H1 (cell line): ENCODE measurements around the gene CEP104. TPM values are rescaled to one million over a fixed set of nuclear protein-coding genes. Genes with fewer than 3 reads are reported as not detected.

Experiments used
- CTCF ChIA-PET: fragments of 300-600 bp; sonication (Branson Sonifier 250); formaldehyde crosslinking; loops from one replicate; lab custom pipeline; 2021; ENCODE audit not compliant: partially characterized antibody; lab: Charles Lee
- POLR2A ChIA-PET: fragments of 300-600 bp; sonication (Branson Sonifier 250); formaldehyde crosslinking; loops from one replicate; lab custom pipeline; 2021; ENCODE audit warnings: inconsistent platforms; ENCODE audit not compliant: partially characterized antibody; lab: Charles Lee
- DNase-seq, 2 experiments: peaks; one replicate each; pipeline versions ENCODE4 v3.0.0 to v3.0.0-alpha.2; 2010 to 2022; ENCODE audit warnings: low spot score in 2 of 2, low read depth in 1 of 2, mixed read lengths in 1 of 2
- FAIRE-seq: peaks from 2 replicates; lab custom pipeline; 2011; peaks lifted over from hg19 to GRCh38; lab: Jason Lieb, UNC
- H2AFZ ChIP-seq: 2 replicates; pipeline ENCODE4 v1.8.1; 2012; ENCODE audit warnings: low read length, inconsistent platforms
- H2AK5ac ChIP-seq: 2 replicates; pipeline ENCODE4 v1.6.1; 2013; ENCODE audit warnings: low read depth, low read length
- H2BK120ac ChIP-seq: replicated peaks from 2 replicates; pipeline ENCODE3; 2013; ENCODE audit warnings: low read depth, low read length, inconsistent platforms
- H2BK12ac ChIP-seq: 2 replicates; pipeline ENCODE4 v1.6.1; 2013; ENCODE audit warnings: low read depth, low read length
- H2BK15ac ChIP-seq: 2 replicates; pipeline ENCODE4 v1.6.1; 2013; ENCODE audit warnings: low read length
- H2BK20ac ChIP-seq: 2 replicates; pipeline ENCODE4 v1.6.1; 2013; ENCODE audit warnings: low read length
- H2BK5ac ChIP-seq: 2 replicates; pipeline ENCODE4 v1.6.1; 2013; ENCODE audit warnings: low read depth, low read length
- H3K14ac ChIP-seq: 2 replicates; pipeline ENCODE4 v1.6.1; 2013; ENCODE audit warnings: inconsistent platforms; ENCODE audit not compliant: insufficient read length
- H3K18ac ChIP-seq: 2 replicates; pipeline ENCODE4 v1.6.1; 2013; ENCODE audit warnings: low read length; ENCODE audit errors: extremely low read depth
- H3K23ac ChIP-seq: 2 replicates; pipeline ENCODE4 v1.6.1; 2013; ENCODE audit warnings: inconsistent platforms; ENCODE audit not compliant: insufficient read length
- H3K23me2 ChIP-seq: 2 replicates; pipeline ENCODE4 v1.6.1; 2013; ENCODE audit warnings: low read depth, low read length
- H3K27ac ChIP-seq: 2 replicates; pipeline ENCODE4 v1.6.1; 2011; ENCODE audit warnings: low read depth, low read length, inconsistent platforms
- H3K27me3 ChIP-seq, 4 experiments: replicated peaks in 1 of 4; 1 replicate in 1 of 4; 2 replicates in 3 of 4; pipeline versions ENCODE4 v1.6.1 to v1.8.1; 2011 to 2013; ENCODE audit warnings: low read length in 3 of 4, mild to moderate bottlenecking in 3 of 4, inconsistent platforms in 2 of 4, mixed read lengths in 2 of 4, moderate library complexity in 1 of 4; ENCODE audit not compliant: control insufficient read depth in 3 of 4, insufficient read depth in 3 of 4; ENCODE audit errors: extremely low read depth in 1 of 4
- H3K36me3 ChIP-seq, 4 experiments: 2 replicates each; pipeline versions ENCODE4 v1.6.1 to v1.8.1; 2011 to 2013; ENCODE audit warnings: mild to moderate bottlenecking in 4 of 4, low read length in 3 of 4, moderate library complexity in 2 of 4, control low read depth in 1 of 4, inconsistent platforms in 1 of 4; ENCODE audit not compliant: insufficient read depth in 4 of 4, control insufficient read depth in 2 of 4
- H3K4ac ChIP-seq: replicated peaks from 2 replicates; pipeline ENCODE3; 2013; ENCODE audit warnings: low read length, low read depth, mixed read lengths, inconsistent platforms; ENCODE audit not compliant: insufficient read length
- H3K4me1 ChIP-seq, 4 experiments: replicated peaks in 1 of 4; 1 replicate in 1 of 4; 2 replicates in 3 of 4; pipeline versions ENCODE4 v1.6.1 to v1.8.1; 2011 to 2013; ENCODE audit warnings: low read length in 3 of 4, inconsistent platforms in 2 of 4, mixed read lengths in 1 of 4; ENCODE audit not compliant: insufficient read depth in 4 of 4, control insufficient read depth in 3 of 4
- H3K4me2 ChIP-seq, 2 experiments: 2 replicates each; pipeline versions ENCODE4 v1.6.1 to v1.8.1; 2011 to 2013; ENCODE audit warnings: low read depth in 2 of 2, low read length in 2 of 2, control low read depth in 1 of 2, inconsistent platforms in 1 of 2, mild to moderate bottlenecking in 1 of 2; ENCODE audit not compliant: insufficient read depth in 1 of 2
- H3K4me3 ChIP-seq, 4 experiments: fragments of 200-600, 300-600 bp in 1 of 4; sonication (generic), shearing (Covaris generic), sonication (Bioruptor Twin) in 1 of 4; 2 replicates each; pipeline versions ENCODE4 v1.5.1 to v1.8.1; 2011 to 2016; ENCODE audit warnings: low read length in 4 of 4, low read depth in 3 of 4, control low read depth in 2 of 4, inconsistent platforms in 2 of 4, mild to moderate bottlenecking in 2 of 4, mixed read lengths in 1 of 4, moderate library complexity in 1 of 4; ENCODE audit not compliant: insufficient read depth in 2 of 4; ENCODE audit errors: extremely low read depth in 1 of 4
- H3K56ac ChIP-seq: replicated peaks from 2 replicates; pipeline ENCODE3; 2013; ENCODE audit warnings: low read depth, mild to moderate bottlenecking, mixed read lengths, low read length, inconsistent platforms; ENCODE audit not compliant: insufficient read length
- H3K79me1 ChIP-seq: 2 replicates; pipeline ENCODE4 v1.6.1; 2013; ENCODE audit warnings: low read depth, low read length, control low read depth
- H3K79me2 ChIP-seq, 2 experiments: 2 replicates each; pipeline versions ENCODE4 v1.6.1 to v1.8.1; 2012 to 2013; ENCODE audit warnings: low read length in 2 of 2, mild to moderate bottlenecking in 2 of 2, inconsistent platforms in 1 of 2; ENCODE audit not compliant: insufficient read depth in 2 of 2, control insufficient read depth in 1 of 2
- H3K9ac ChIP-seq, 4 experiments: replicated peaks in 1 of 4; 1 replicate in 1 of 4; 2 replicates in 3 of 4; pipeline versions ENCODE4 v1.6.1 to v1.8.1; 2011 to 2013; ENCODE audit warnings: low read depth in 3 of 4, low read length in 3 of 4, control low read depth in 2 of 4, mild to moderate bottlenecking in 2 of 4, moderate library complexity in 2 of 4, inconsistent platforms in 1 of 4; ENCODE audit errors: extremely low read depth in 1 of 4
- H3K9me3 ChIP-seq, 2 experiments: 2 replicates each; pipeline versions ENCODE4 v1.6.1 to v1.8.1; 2012 to 2013; ENCODE audit warnings: mild to moderate bottlenecking in 2 of 2, moderate library complexity in 2 of 2, control low read depth in 1 of 2, inconsistent platforms in 1 of 2, low read depth in 1 of 2, low read length in 1 of 2, mixed read lengths in 1 of 2; ENCODE audit not compliant: insufficient read depth in 2 of 2
- H4K20me1 ChIP-seq, 2 experiments: replicated peaks in 1 of 2; 2 replicates each; pipeline versions ENCODE3 to v1.8.1; 2011 to 2013; ENCODE audit warnings: inconsistent platforms in 2 of 2, low read length in 2 of 2, mild to moderate bottlenecking in 1 of 2; ENCODE audit not compliant: insufficient read depth in 2 of 2, control insufficient read depth in 1 of 2
- H4K5ac ChIP-seq: 2 replicates; pipeline ENCODE4 v1.6.1; 2013; ENCODE audit warnings: low read length, low read depth, mixed read lengths, inconsistent platforms; ENCODE audit not compliant: insufficient read length
- H4K8ac ChIP-seq: 2 replicates; pipeline ENCODE4 v1.8.0; 2013; ENCODE audit warnings: mild to moderate bottlenecking, moderate library complexity, low read length, inconsistent platforms; ENCODE audit not compliant: insufficient read depth; ENCODE audit errors: extremely low read depth
- H4K91ac ChIP-seq: replicated peaks from 2 replicates; pipeline ENCODE3; 2013; ENCODE audit warnings: low read length, mixed read lengths, inconsistent platforms; ENCODE audit not compliant: insufficient read length
- CHD1 ChIP-seq: IDR thresholded peaks from 2 replicates; pipeline ENCODE4 v1.6.1; 2012; ENCODE audit warnings: low read depth, low read length, improper control_type of control experiment
- EGR1 ChIP-seq: IDR thresholded peaks from 2 replicates; pipeline ENCODE4 v1.6.1; 2011; ENCODE audit warnings: low read depth, low read length, borderline replicate concordance
- EZH2 ChIP-seq: fragments of 200-600 bp; sonication (generic); IDR thresholded peaks from 2 replicates; pipeline ENCODE4 v1.7.1; 2012; ENCODE audit warnings: low read depth, mild to moderate bottlenecking, moderate library complexity, low read length, inconsistent platforms; ENCODE audit not compliant: severe bottlenecking
- JUN ChIP-seq: IDR thresholded peaks from 2 replicates; pipeline ENCODE4 v1.6.1; 2011; ENCODE audit warnings: low read depth, mild to moderate bottlenecking, improper control_type of control experiment, low read length
- JUND ChIP-seq: IDR thresholded peaks from 2 replicates; pipeline ENCODE4 v1.6.1; 2011; ENCODE audit warnings: mild to moderate bottlenecking, improper control_type of control experiment, low read length
- PHF8 ChIP-seq: fragments of 200-600 bp; sonication (generic); conservative IDR thresholded peaks from 2 replicates; pipeline ENCODE4 v1.7.1; 2012; ENCODE audit warnings: low read depth, mild to moderate bottlenecking, inconsistent platforms, low read length, moderate library complexity
- RBBP5 ChIP-seq: IDR thresholded peaks from 2 replicates; pipeline ENCODE4 v1.7.1; 2012; ENCODE audit warnings: low read depth, mild to moderate bottlenecking, inconsistent platforms, low read length, moderate library complexity, borderline replicate concordance
- RXRA ChIP-seq: IDR thresholded peaks from 2 replicates; pipeline ENCODE4 v1.6.1; 2011; ENCODE audit warnings: low read depth, mild to moderate bottlenecking, low read length, moderate library complexity; ENCODE audit not compliant: insufficient read depth
- SAP30 ChIP-seq: fragments of 300-600 bp; sonication (generic); IDR thresholded peaks from 2 replicates; pipeline ENCODE4 v1.7.1; 2012; ENCODE audit warnings: low read length, moderate library complexity, mild to moderate bottlenecking, inconsistent platforms; ENCODE audit not compliant: insufficient read depth, insufficient replicate concordance
- SP1 ChIP-seq: IDR thresholded peaks from 2 replicates; pipeline ENCODE4 v1.6.1; 2011; ENCODE audit warnings: low read depth, low read length
- TAF7 ChIP-seq: optimal IDR thresholded peaks from 2 replicates; pipeline ENCODE3; 2011; ENCODE audit warnings: low read depth, mild to moderate bottlenecking, inconsistent platforms, low read length, moderate library complexity, borderline replicate concordance
- TCF12 ChIP-seq: IDR thresholded peaks from 2 replicates; pipeline ENCODE4 v1.6.1; 2011; ENCODE audit warnings: low read depth, mild to moderate bottlenecking, low read length
- WGBS, 2 experiments: shearing (Covaris generic) in 1 of 2; methylation state at CpG; one replicate each; pipeline versions ENCODE4 v1.1.6 to v1.1.7; 2013 to 2015; ENCODE audit warnings: low lambda C conversion rate in 2 of 2, mixed read lengths in 2 of 2, inconsistent platforms in 1 of 2, low coverage in 1 of 2, missing lambda C conversion rate in 1 of 2; ENCODE audit not compliant: insufficient replicate concordance in 2 of 2, insufficient coverage in 1 of 2, insufficient read length in 1 of 2; ENCODE audit errors: extremely low coverage in 1 of 2, missing lambda C conversion rate in 1 of 2; 5-methylcytosine and 5-hydroxymethylcytosine counted together
- polyA plus RNA-seq, 7 experiments: library from polyadenylated mRNA; depleted of rRNA in 3 of 7; stranded (reverse) in 5 of 7; unstranded in 2 of 7; fragments of >200 nt in 5 of 7; fragments of 200-250 nt in 2 of 7; gene quantifications; 1 replicate in 5 of 7; 2 replicates in 1 of 7; 4 replicates in 1 of 7; pipeline versions ENCODE4 v1.2.1 to v1.2.3, GENCODE V29; 2011 to 2013; ENCODE audit warnings: missing spikeins in 2 of 7, mixed read lengths in 2 of 7
- total RNA-seq: library from RNA; stranded (reverse); fragmentation: NEBNext Ultra II Directional; extraction: Animal tissue kit (Norgen Biotek cat#: 25700); gene quantifications from 2 replicates; pipeline ENCODE4 v1.2.1, GENCODE V29; 2021

Gene CEP104
- total and polyA plus RNA-seq, 2 of the 8 experiments (the other 6 are each of a cell fraction or from before 2014, with no cell fraction given): 8.0 to 43.9 TPM

DNA sequence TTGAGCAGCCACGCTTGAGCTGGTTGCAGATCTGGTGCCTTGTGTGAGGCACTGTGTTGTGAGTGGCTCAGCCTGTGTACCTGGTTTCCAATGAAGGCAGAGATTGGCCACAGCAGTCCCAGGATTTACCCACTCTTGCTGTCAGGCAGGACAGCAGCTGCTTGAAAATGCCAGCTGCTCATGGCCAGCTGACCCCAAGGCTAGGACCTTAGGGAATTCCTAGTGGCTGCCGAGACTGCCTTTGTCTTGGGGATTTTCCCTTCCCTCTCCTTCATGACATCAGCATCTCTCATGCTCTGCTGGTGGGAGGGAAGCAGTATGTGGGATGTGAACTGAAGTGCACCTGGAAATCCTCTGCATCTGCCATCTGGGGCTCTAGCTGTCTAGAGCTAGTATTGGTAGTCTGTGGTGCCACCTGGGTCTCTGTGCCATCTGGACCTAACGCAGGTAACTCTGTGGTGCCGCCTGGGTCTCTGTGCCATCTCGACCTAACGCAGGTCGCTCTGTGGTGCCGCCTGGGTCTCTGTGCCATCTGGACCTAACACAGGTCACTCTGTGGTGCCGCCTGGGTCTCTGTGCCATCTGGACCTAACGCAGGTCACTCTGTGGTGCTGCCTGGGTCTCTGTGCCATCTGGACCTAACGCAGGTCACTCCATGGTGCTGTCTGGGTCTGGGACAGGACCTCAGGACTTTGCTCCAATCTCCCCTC lies 56.9 kb downstream of the CEP104 start:
- H3K23me2 ChIP-seq: peaks cover 10% of the 10 kb centered on the region; the same call in 1 of the 2 replicates
- H2AK5ac ChIP-seq: 0 out of 2 replicates have a peak overlapping the region, but pooled peaks have one; percentile 82
- H2BK120ac ChIP-seq: no peak overlapping the region
- no peaks in the 10 kb centered on the region; a peak in 2 of 7 replicates for H3K27me3 ChIP-seq
- no peak overlapping the region for H4K8ac ChIP-seq
- 90% methylated on average over 10 of the region's 11 CpGs; no CpG with 5 or more reads in 1 of the 2 experiments for WGBS, 2 experiments
- H3K23ac ChIP-seq: no peak overlapping the region
- POLR2A ChIA-PET: interaction anchor here (0.8 to 3.5 kb wide), 3 partner anchors 11 to 100 kb away, joined by 3 to 12 read pairs (median 4); partner anchors contain the start of gene C1orf174
- 0 out of 2 replicates have a peak overlapping the region, but pooled peaks have one; percentile 18 for H2AFZ ChIP-seq
- no peak overlapping the region for H3K18ac ChIP-seq
- DNase-seq: no peak
- H3K79me2 ChIP-seq: peaks cover 3 to 12% of the 10 kb centered on the region in 2 experiments; a peak in 2 of 4 replicates
- H3K4me3 ChIP-seq: no peak overlapping the region
- peaks cover 0 to 5% of the 10 kb centered on the region in 2 experiments for H4K20me1 ChIP-seq
- H3K4ac ChIP-seq: no peak overlapping the region
- no peak overlapping the region for H2BK20ac ChIP-seq
- H3K9me3 ChIP-seq: no peaks in the 10 kb centered on the region; a peak in 1 of 4 replicates
- H2BK5ac ChIP-seq: no peak overlapping the region
- no peaks in the 10 kb centered on the region for H3K36me3 ChIP-seq
- 0 out of 2 replicates have a peak overlapping the region, but pooled peaks have one; percentile 92 for H2BK15ac ChIP-seq
- peaks cover 2% of the 10 kb centered on the region for H3K79me1 ChIP-seq
- H3K56ac ChIP-seq: no peak overlapping the region
- no peak overlapping the region for H4K5ac ChIP-seq
- CTCF ChIA-PET: interaction anchor here (0.8 to 5.2 kb wide), 5 partner anchors 11 to 57 kb away, joined by 3 to 40 read pairs (median 4); partner anchors contain the start of gene DFFB
- H3K4me1 ChIP-seq: peaks cover 0 to 6% (median 3%) of the 10 kb centered on the region in 4 experiments; a peak in 5 of 7 replicates
- peak overlapping the region; percentile 87; the same call in 1 of the 2 replicates for H2BK12ac ChIP-seq
- H4K91ac ChIP-seq: no peak overlapping the region
- H3K27ac ChIP-seq: no peak overlapping the region
- H3K4me2 ChIP-seq: no peak overlapping the region
- H3K9ac ChIP-seq: 0 out of 7 replicates have a peak overlapping the region, but pooled peaks of 1 of the 4 experiments have one; percentile 28
- no peak overlapping the region for H3K14ac ChIP-seq
- FAIRE-seq: no peak
- no peak for TF ChIP-seq JUND
- no peak for TF ChIP-seq RBBP5
- TF ChIP-seq TAF7: no peak
- no peak for TF ChIP-seq EGR1
- TF ChIP-seq SAP30: no peak
- TF ChIP-seq RXRA: no peak
- TF ChIP-seq SP1: no peak
- no peak for TF ChIP-seq EZH2
- no peak for TF ChIP-seq TCF12
- no peak for TF ChIP-seq CHD1
- no peak for TF ChIP-seq PHF8
- no peak for TF ChIP-seq JUN
